ENCODE results near the gene ASMTL. TPM values are rescaled to one million over a fixed set of nuclear protein-coding genes. Genes with fewer than 3 reads are reported as not detected.
A peak's percentile ranks its signal among the peaks of the same experiment; 100 is the strongest.

The ASMTL gene
- total and polyA plus RNA-seq, 2 experiments from 2014 or later = 53.7 to 61.2 TPM

DNA sequence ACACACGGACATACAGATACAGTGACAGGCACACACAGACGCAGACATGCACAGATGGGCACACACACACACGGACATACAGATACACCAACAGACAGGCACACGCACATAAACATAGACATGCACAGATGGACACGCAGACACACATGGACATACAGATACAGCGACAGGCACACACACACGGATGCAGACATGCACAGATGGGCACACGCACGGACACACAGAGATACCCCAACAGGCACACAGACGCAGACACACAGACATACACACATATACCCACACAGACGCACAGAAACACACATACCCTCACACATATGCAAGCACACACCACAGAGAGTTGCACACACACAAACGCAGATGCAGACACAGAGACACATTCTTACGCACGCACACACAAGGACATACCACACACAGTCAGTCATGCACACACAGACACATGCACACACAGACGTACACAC lies 36.4 kb downstream of the ASMTL start:
- TF ChIP-seq ZNF114 (CRISPR knock-in tag; IDR thresholded peaks at IDR 0.05) = no peak
- TF ChIP-seq, protein P1, sequence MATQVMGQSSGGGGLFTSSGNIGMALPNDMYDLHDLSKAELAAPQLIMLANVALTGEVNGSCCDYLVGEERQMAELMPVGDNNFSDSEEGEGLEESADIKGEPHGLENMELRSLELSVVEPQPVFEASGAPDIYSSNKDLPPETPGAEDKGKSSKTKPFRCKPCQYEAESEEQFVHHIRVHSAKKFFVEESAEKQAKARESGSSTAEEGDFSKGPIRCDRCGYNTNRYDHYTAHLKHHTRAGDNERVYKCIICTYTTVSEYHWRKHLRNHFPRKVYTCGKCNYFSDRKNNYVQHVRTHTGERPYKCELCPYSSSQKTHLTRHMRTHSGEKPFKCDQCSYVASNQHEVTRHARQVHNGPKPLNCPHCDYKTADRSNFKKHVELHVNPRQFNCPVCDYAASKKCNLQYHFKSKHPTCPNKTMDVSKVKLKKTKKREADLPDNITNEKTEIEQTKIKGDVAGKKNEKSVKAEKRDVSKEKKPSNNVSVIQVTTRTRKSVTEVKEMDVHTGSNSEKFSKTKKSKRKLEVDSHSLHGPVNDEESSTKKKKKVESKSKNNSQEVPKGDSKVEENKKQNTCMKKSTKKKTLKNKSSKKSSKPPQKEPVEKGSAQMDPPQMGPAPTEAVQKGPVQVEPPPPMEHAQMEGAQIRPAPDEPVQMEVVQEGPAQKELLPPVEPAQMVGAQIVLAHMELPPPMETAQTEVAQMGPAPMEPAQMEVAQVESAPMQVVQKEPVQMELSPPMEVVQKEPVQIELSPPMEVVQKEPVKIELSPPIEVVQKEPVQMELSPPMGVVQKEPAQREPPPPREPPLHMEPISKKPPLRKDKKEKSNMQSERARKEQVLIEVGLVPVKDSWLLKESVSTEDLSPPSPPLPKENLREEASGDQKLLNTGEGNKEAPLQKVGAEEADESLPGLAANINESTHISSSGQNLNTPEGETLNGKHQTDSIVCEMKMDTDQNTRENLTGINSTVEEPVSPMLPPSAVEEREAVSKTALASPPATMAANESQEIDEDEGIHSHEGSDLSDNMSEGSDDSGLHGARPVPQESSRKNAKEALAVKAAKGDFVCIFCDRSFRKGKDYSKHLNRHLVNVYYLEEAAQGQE (IDR thresholded peaks at IDR 0.05; ENCODE audit: unreplicated experiment) = no peak
- TF ChIP-seq POLR2AphosphoS5 (IDR thresholded peaks at IDR 0.05; ENCODE audit: low read depth) = peak; percentile 11
- Histone ChIP-seq H3K27ac (ENCODE audit: low read depth) (no peak overlapping the region), H3K4me3 (no peak overlapping the region), H2AFZ (no peak overlapping the region), H3K79me2 (replicated peaks; ENCODE audit: insufficient read depth) (no peaks in the 10 kb centered on the region), H3K9me2 (ENCODE audit: insufficient read depth) (no peaks in the 10 kb centered on the region), H3K4me2 (no peak overlapping the region), H3K36me3 (ENCODE audit: insufficient read depth) (peaks cover 10% of the 10 kb centered on the region), H4K20me1 (replicated peaks; ENCODE audit: insufficient read depth) (peaks cover 6% of the 10 kb centered on the region; the same call in 1 of the 2 replicates), H3K27me3 (ENCODE audit: insufficient read depth) (no peaks in the 10 kb centered on the region), H3F3A (replicated peaks; ENCODE audit: low read depth) (peaks cover 31% of the 10 kb centered on the region), H3K4me1 (ENCODE audit: insufficient read depth) (no peaks in the 10 kb centered on the region)
- Mint-ChIP-seq H3K4me1 (peaks cover 8% of the 10 kb centered on the region), H3K27me3 (ENCODE audit: insufficient read depth, low read depth, poor library complexity) (peaks cover 22% of the 10 kb centered on the region), H3K27ac (no peak overlapping the region), H3K36me3 (ENCODE audit: low read depth) (peaks cover 54% of the 10 kb centered on the region), H3K9me3 (peaks cover 18% of the 10 kb centered on the region), H3K4me3 (no peak overlapping the region)
- DNase-seq (ENCODE audit: low spot score) (no peak), ATAC-seq (no peak)

DNA sequence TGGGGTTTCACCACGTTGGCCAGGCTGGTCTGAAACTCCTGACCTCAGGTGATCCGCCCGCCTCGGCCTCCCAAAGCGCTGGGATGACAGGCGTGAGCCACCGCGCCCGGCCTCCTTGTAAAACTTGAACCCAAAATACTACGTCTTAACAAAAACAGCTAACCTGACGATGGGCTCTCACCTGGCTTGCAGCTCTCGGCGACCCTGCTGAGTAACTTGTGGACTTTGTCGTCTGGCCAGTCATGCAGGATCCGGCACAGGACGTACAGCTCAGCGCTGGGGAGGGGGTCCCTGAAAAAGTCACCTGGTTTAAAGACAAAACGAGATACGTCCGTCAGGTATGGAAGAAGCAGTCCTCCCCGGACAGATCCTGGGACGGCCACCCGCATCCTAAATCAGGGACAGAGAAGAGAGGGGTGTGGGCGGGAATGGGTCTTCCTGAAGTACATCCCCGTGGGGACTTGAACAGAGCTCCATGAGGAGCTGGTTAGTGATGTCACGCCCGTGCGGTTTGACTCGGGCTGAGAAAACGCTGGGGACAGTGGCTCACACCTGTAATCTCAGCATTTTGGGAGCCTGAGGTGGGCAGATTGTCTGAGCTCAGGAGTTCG lies 40.1 kb downstream of the ASMTL start:
- Mint-ChIP-seq H3K4me1 (no peaks in the 10 kb centered on the region), H3K9me3 (no peaks in the 10 kb centered on the region), H3K27me3 (ENCODE audit: insufficient read depth, low read depth, poor library complexity) (peaks cover 4% of the 10 kb centered on the region), H3K36me3 (ENCODE audit: low read depth) (peaks cover 44% of the 10 kb centered on the region), H3K4me3 (no peak overlapping the region), H3K27ac (no peak overlapping the region)
- Histone ChIP-seq H3K4me1 (ENCODE audit: insufficient read depth) (no peaks in the 10 kb centered on the region), H3K27me3 (ENCODE audit: insufficient read depth) (no peaks in the 10 kb centered on the region), H2AFZ (no peak overlapping the region), H3K4me3 (no peak overlapping the region), H3K36me3 (ENCODE audit: insufficient read depth) (peaks cover 7% of the 10 kb centered on the region), H3K27ac (ENCODE audit: low read depth) (no peak overlapping the region), H3F3A (replicated peaks; ENCODE audit: low read depth) (peaks cover 11% of the 10 kb centered on the region), H4K20me1 (replicated peaks; ENCODE audit: insufficient read depth) (no peaks in the 10 kb centered on the region; the same call in 1 of the 2 replicates), H3K9me2 (ENCODE audit: insufficient read depth) (no peaks in the 10 kb centered on the region), H3K79me2 (replicated peaks; ENCODE audit: insufficient read depth) (no peaks in the 10 kb centered on the region), H3K4me2 (no peak overlapping the region)
- DNase-seq (ENCODE audit: low spot score) (no peak), ATAC-seq (no peak)
- TF ChIP-seq POLR2AphosphoS5 (IDR thresholded peaks at IDR 0.05; ENCODE audit: low read depth) = no peak
- no peak for TF ChIP-seq ZNF114 (CRISPR knock-in tag; IDR thresholded peaks at IDR 0.05)
- TF ChIP-seq CREB1 (CRISPR knock-in tag; IDR thresholded peaks at IDR 0.05; ENCODE audit: low read depth) = no peak
- TF ChIP-seq ZNF331 (CRISPR knock-in tag; IDR thresholded peaks at IDR 0.05; ENCODE audit: low read depth) = no peak
- TF ChIP-seq, protein P2, sequence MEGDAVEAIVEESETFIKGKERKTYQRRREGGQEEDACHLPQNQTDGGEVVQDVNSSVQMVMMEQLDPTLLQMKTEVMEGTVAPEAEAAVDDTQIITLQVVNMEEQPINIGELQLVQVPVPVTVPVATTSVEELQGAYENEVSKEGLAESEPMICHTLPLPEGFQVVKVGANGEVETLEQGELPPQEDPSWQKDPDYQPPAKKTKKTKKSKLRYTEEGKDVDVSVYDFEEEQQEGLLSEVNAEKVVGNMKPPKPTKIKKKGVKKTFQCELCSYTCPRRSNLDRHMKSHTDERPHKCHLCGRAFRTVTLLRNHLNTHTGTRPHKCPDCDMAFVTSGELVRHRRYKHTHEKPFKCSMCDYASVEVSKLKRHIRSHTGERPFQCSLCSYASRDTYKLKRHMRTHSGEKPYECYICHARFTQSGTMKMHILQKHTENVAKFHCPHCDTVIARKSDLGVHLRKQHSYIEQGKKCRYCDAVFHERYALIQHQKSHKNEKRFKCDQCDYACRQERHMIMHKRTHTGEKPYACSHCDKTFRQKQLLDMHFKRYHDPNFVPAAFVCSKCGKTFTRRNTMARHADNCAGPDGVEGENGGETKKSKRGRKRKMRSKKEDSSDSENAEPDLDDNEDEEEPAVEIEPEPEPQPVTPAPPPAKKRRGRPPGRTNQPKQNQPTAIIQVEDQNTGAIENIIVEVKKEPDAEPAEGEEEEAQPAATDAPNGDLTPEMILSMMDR (conservative IDR thresholded peaks at IDR 0.05; ENCODE audit: low read depth in 2 of 2) = no peak
- TF ChIP-seq, protein P3, sequence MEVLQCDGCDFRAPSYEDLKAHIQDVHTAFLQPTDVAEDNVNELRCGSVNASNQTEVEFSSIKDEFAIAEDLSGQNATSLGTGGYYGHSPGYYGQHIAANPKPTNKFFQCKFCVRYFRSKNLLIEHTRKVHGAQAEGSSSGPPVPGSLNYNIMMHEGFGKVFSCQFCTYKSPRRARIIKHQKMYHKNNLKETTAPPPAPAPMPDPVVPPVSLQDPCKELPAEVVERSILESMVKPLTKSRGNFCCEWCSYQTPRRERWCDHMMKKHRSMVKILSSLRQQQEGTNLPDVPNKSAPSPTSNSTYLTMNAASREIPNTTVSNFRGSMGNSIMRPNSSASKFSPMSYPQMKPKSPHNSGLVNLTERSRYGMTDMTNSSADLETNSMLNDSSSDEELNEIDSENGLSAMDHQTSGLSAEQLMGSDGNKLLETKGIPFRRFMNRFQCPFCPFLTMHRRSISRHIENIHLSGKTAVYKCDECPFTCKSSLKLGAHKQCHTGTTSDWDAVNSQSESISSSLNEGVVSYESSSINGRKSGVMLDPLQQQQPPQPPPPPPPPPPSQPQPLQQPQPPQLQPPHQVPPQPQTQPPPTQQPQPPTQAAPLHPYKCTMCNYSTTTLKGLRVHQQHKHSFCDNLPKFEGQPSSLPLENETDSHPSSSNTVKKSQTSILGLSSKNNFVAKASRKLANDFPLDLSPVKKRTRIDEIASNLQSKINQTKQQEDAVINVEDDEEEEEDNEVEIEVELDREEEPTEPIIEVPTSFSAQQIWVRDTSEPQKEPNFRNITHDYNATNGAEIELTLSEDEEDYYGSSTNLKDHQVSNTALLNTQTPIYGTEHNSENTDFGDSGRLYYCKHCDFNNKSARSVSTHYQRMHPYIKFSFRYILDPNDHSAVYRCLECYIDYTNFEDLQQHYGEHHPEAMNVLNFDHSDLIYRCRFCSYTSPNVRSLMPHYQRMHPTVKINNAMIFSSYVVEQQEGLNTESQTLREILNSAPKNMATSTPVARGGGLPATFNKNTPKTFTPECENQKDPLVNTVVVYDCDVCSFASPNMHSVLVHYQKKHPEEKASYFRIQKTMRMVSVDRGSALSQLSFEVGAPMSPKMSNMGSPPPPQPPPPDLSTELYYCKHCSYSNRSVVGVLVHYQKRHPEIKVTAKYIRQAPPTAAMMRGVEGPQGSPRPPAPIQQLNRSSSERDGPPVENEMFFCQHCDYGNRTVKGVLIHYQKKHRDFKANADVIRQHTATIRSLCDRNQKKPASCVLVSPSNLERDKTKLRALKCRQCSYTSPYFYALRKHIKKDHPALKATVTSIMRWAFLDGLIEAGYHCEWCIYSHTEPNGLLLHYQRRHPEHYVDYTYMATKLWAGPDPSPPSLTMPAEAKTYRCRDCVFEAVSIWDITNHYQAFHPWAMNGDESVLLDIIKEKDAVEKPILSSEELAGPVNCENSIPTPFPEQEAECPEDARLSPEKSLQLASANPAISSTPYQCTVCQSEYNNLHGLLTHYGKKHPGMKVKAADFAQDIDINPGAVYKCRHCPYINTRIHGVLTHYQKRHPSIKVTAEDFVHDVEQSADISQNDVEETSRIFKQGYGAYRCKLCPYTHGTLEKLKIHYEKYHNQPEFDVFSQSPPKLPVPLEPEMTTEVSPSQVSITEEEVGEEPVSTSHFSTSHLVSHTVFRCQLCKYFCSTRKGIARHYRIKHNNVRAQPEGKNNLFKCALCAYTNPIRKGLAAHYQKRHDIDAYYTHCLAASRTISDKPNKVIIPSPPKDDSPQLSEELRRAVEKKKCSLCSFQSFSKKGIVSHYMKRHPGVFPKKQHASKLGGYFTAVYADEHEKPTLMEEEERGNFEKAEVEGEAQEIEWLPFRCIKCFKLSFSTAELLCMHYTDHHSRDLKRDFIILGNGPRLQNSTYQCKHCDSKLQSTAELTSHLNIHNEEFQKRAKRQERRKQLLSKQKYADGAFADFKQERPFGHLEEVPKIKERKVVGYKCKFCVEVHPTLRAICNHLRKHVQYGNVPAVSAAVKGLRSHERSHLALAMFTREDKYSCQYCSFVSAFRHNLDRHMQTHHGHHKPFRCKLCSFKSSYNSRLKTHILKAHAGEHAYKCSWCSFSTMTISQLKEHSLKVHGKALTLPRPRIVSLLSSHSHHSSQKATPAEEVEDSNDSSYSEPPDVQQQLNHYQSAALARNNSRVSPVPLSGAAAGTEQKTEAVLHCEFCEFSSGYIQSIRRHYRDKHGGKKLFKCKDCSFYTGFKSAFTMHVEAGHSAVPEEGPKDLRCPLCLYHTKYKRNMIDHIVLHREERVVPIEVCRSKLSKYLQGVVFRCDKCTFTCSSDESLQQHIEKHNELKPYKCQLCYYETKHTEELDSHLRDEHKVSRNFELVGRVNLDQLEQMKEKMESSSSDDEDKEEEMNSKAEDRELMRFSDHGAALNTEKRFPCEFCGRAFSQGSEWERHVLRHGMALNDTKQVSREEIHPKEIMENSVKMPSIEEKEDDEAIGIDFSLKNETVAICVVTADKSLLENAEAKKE (CRISPR knock-in tag; IDR thresholded peaks at IDR 0.05) = no peak
- no peak for TF ChIP-seq EZH2phosphoT487 (IDR thresholded peaks at IDR 0.05; ENCODE audit: unreplicated experiment)

All from GM23338 (cell line).